H1 (cell line): ENCODE results near the gene SLC43A2. TPM values are rescaled to one million over a fixed set of nuclear protein-coding genes. Genes with fewer than 3 reads are reported as not detected.
A peak's percentile ranks its signal among the peaks of the same experiment; 100 is the strongest.

Source experiments
- CTCF ChIA-PET: fragments of 300-600 bp; sonication (Branson Sonifier 250); formaldehyde crosslinking; loops from one replicate; lab custom pipeline; 2021; ENCODE audit not compliant: partially characterized antibody; lab: Charles Lee
- POLR2A ChIA-PET: fragments of 300-600 bp; sonication (Branson Sonifier 250); formaldehyde crosslinking; loops from one replicate; lab custom pipeline; 2021; ENCODE audit warnings: inconsistent platforms; ENCODE audit not compliant: partially characterized antibody; lab: Charles Lee
- DNase-seq, 2 experiments: peaks; one replicate each; pipeline versions ENCODE4 v3.0.0 to v3.0.0-alpha.2; 2010 to 2022; ENCODE audit warnings: low spot score in 2 of 2, low read depth in 1 of 2, mixed read lengths in 1 of 2
- FAIRE-seq: peaks from 2 replicates; lab custom pipeline; 2011; peaks lifted over from hg19 to GRCh38; lab: Jason Lieb, UNC
- H2AFZ ChIP-seq: 2 replicates; pipeline ENCODE4 v1.8.1; 2012; ENCODE audit warnings: low read length, inconsistent platforms
- H2AK5ac ChIP-seq: 2 replicates; pipeline ENCODE4 v1.6.1; 2013; ENCODE audit warnings: low read depth, low read length
- H2BK120ac ChIP-seq: replicated peaks from 2 replicates; pipeline ENCODE3; 2013; ENCODE audit warnings: low read depth, low read length, inconsistent platforms
- H2BK12ac ChIP-seq: 2 replicates; pipeline ENCODE4 v1.6.1; 2013; ENCODE audit warnings: low read depth, low read length
- H2BK15ac ChIP-seq: 2 replicates; pipeline ENCODE4 v1.6.1; 2013; ENCODE audit warnings: low read length
- H2BK20ac ChIP-seq: 2 replicates; pipeline ENCODE4 v1.6.1; 2013; ENCODE audit warnings: low read length
- H2BK5ac ChIP-seq: 2 replicates; pipeline ENCODE4 v1.6.1; 2013; ENCODE audit warnings: low read depth, low read length
- H3K14ac ChIP-seq: 2 replicates; pipeline ENCODE4 v1.6.1; 2013; ENCODE audit warnings: inconsistent platforms; ENCODE audit not compliant: insufficient read length
- H3K18ac ChIP-seq: 2 replicates; pipeline ENCODE4 v1.6.1; 2013; ENCODE audit warnings: low read length; ENCODE audit errors: extremely low read depth
- H3K23ac ChIP-seq: 2 replicates; pipeline ENCODE4 v1.6.1; 2013; ENCODE audit warnings: inconsistent platforms; ENCODE audit not compliant: insufficient read length
- H3K23me2 ChIP-seq: 2 replicates; pipeline ENCODE4 v1.6.1; 2013; ENCODE audit warnings: low read depth, low read length
- H3K27ac ChIP-seq: 2 replicates; pipeline ENCODE4 v1.6.1; 2011; ENCODE audit warnings: low read depth, low read length, inconsistent platforms
- H3K27me3 ChIP-seq, 4 experiments: replicated peaks in 1 of 4; 1 replicate in 1 of 4; 2 replicates in 3 of 4; pipeline versions ENCODE4 v1.6.1 to v1.8.1; 2011 to 2013; ENCODE audit warnings: low read length in 3 of 4, mild to moderate bottlenecking in 3 of 4, inconsistent platforms in 2 of 4, mixed read lengths in 2 of 4, moderate library complexity in 1 of 4; ENCODE audit not compliant: control insufficient read depth in 3 of 4, insufficient read depth in 3 of 4; ENCODE audit errors: extremely low read depth in 1 of 4
- H3K36me3 ChIP-seq, 4 experiments: 2 replicates each; pipeline versions ENCODE4 v1.6.1 to v1.8.1; 2011 to 2013; ENCODE audit warnings: mild to moderate bottlenecking in 4 of 4, low read length in 3 of 4, moderate library complexity in 2 of 4, control low read depth in 1 of 4, inconsistent platforms in 1 of 4; ENCODE audit not compliant: insufficient read depth in 4 of 4, control insufficient read depth in 2 of 4
- H3K4ac ChIP-seq: replicated peaks from 2 replicates; pipeline ENCODE3; 2013; ENCODE audit warnings: low read length, low read depth, mixed read lengths, inconsistent platforms; ENCODE audit not compliant: insufficient read length
- H3K4me1 ChIP-seq, 4 experiments: replicated peaks in 1 of 4; 1 replicate in 1 of 4; 2 replicates in 3 of 4; pipeline versions ENCODE4 v1.6.1 to v1.8.1; 2011 to 2013; ENCODE audit warnings: low read length in 3 of 4, inconsistent platforms in 2 of 4, mixed read lengths in 1 of 4; ENCODE audit not compliant: insufficient read depth in 4 of 4, control insufficient read depth in 3 of 4
- H3K4me2 ChIP-seq, 2 experiments: 2 replicates each; pipeline versions ENCODE4 v1.6.1 to v1.8.1; 2011 to 2013; ENCODE audit warnings: low read depth in 2 of 2, low read length in 2 of 2, control low read depth in 1 of 2, inconsistent platforms in 1 of 2, mild to moderate bottlenecking in 1 of 2; ENCODE audit not compliant: insufficient read depth in 1 of 2
- H3K4me3 ChIP-seq, 4 experiments: fragments of 200-600, 300-600 bp in 1 of 4; sonication (generic), shearing (Covaris generic), sonication (Bioruptor Twin) in 1 of 4; 2 replicates each; pipeline versions ENCODE4 v1.5.1 to v1.8.1; 2011 to 2016; ENCODE audit warnings: low read length in 4 of 4, low read depth in 3 of 4, control low read depth in 2 of 4, inconsistent platforms in 2 of 4, mild to moderate bottlenecking in 2 of 4, mixed read lengths in 1 of 4, moderate library complexity in 1 of 4; ENCODE audit not compliant: insufficient read depth in 2 of 4; ENCODE audit errors: extremely low read depth in 1 of 4
- H3K56ac ChIP-seq: replicated peaks from 2 replicates; pipeline ENCODE3; 2013; ENCODE audit warnings: low read depth, mild to moderate bottlenecking, mixed read lengths, low read length, inconsistent platforms; ENCODE audit not compliant: insufficient read length
- H3K79me1 ChIP-seq: 2 replicates; pipeline ENCODE4 v1.6.1; 2013; ENCODE audit warnings: low read depth, low read length, control low read depth
- H3K79me2 ChIP-seq, 2 experiments: 2 replicates each; pipeline versions ENCODE4 v1.6.1 to v1.8.1; 2012 to 2013; ENCODE audit warnings: low read length in 2 of 2, mild to moderate bottlenecking in 2 of 2, inconsistent platforms in 1 of 2; ENCODE audit not compliant: insufficient read depth in 2 of 2, control insufficient read depth in 1 of 2
- H3K9ac ChIP-seq, 4 experiments: replicated peaks in 1 of 4; 1 replicate in 1 of 4; 2 replicates in 3 of 4; pipeline versions ENCODE4 v1.6.1 to v1.8.1; 2011 to 2013; ENCODE audit warnings: low read depth in 3 of 4, low read length in 3 of 4, control low read depth in 2 of 4, mild to moderate bottlenecking in 2 of 4, moderate library complexity in 2 of 4, inconsistent platforms in 1 of 4; ENCODE audit errors: extremely low read depth in 1 of 4
- H3K9me3 ChIP-seq, 2 experiments: 2 replicates each; pipeline versions ENCODE4 v1.6.1 to v1.8.1; 2012 to 2013; ENCODE audit warnings: mild to moderate bottlenecking in 2 of 2, moderate library complexity in 2 of 2, control low read depth in 1 of 2, inconsistent platforms in 1 of 2, low read depth in 1 of 2, low read length in 1 of 2, mixed read lengths in 1 of 2; ENCODE audit not compliant: insufficient read depth in 2 of 2
- H4K20me1 ChIP-seq, 2 experiments: replicated peaks in 1 of 2; 2 replicates each; pipeline versions ENCODE3 to v1.8.1; 2011 to 2013; ENCODE audit warnings: inconsistent platforms in 2 of 2, low read length in 2 of 2, mild to moderate bottlenecking in 1 of 2; ENCODE audit not compliant: insufficient read depth in 2 of 2, control insufficient read depth in 1 of 2
- H4K5ac ChIP-seq: 2 replicates; pipeline ENCODE4 v1.6.1; 2013; ENCODE audit warnings: low read length, low read depth, mixed read lengths, inconsistent platforms; ENCODE audit not compliant: insufficient read length
- H4K8ac ChIP-seq: 2 replicates; pipeline ENCODE4 v1.8.0; 2013; ENCODE audit warnings: mild to moderate bottlenecking, moderate library complexity, low read length, inconsistent platforms; ENCODE audit not compliant: insufficient read depth; ENCODE audit errors: extremely low read depth
- H4K91ac ChIP-seq: replicated peaks from 2 replicates; pipeline ENCODE3; 2013; ENCODE audit warnings: low read length, mixed read lengths, inconsistent platforms; ENCODE audit not compliant: insufficient read length
- CBX5 ChIP-seq: fragments of 300-800, 300-1000 bp; sonication (generic); IDR thresholded peaks from 2 replicates; pipeline ENCODE4 v1.7.1; 2016; ENCODE audit warnings: antibody characterized with exemption, low read length, low read depth
- CTBP2 ChIP-seq: IDR thresholded peaks from 2 replicates; pipeline ENCODE4 v1.7.0; 2011; ENCODE audit warnings: borderline replicate concordance, mild to moderate bottlenecking, moderate library complexity, mixed read lengths, low read length; ENCODE audit not compliant: insufficient read depth, insufficient read length
- EZH2 ChIP-seq: fragments of 200-600 bp; sonication (generic); IDR thresholded peaks from 2 replicates; pipeline ENCODE4 v1.7.1; 2012; ENCODE audit warnings: low read depth, mild to moderate bottlenecking, moderate library complexity, low read length, inconsistent platforms; ENCODE audit not compliant: severe bottlenecking
- GTF2F1 ChIP-seq: IDR thresholded peaks from 2 replicates; pipeline ENCODE4 v1.6.1; 2012; ENCODE audit warnings: low read depth, low read length, improper control_type of control experiment, borderline replicate concordance
- KDM4A ChIP-seq: IDR thresholded peaks from one replicate; pipeline ENCODE4 v1.7.1; 2012; ENCODE audit warnings: low read depth, mild to moderate bottlenecking, moderate library complexity, low read length, inconsistent platforms; ENCODE audit not compliant: severe bottlenecking
- POU5F1 ChIP-seq: IDR thresholded peaks from 2 replicates; pipeline ENCODE4 v1.6.1; 2011; ENCODE audit warnings: low read depth, mild to moderate bottlenecking, low read length, moderate library complexity
- RAD21 ChIP-seq, 2 experiments: IDR thresholded peaks in 1 of 2; conservative IDR thresholded peaks in 1 of 2; 2 replicates each; pipeline ENCODE4 v1.6.1; 2011; ENCODE audit warnings: low read depth in 2 of 2, low read length in 2 of 2, improper control_type of control experiment in 1 of 2, inconsistent platforms in 1 of 2, mild to moderate bottlenecking in 1 of 2, moderate library complexity in 1 of 2
- RXRA ChIP-seq: IDR thresholded peaks from 2 replicates; pipeline ENCODE4 v1.6.1; 2011; ENCODE audit warnings: low read depth, mild to moderate bottlenecking, low read length, moderate library complexity; ENCODE audit not compliant: insufficient read depth
- SAP30 ChIP-seq: fragments of 300-600 bp; sonication (generic); IDR thresholded peaks from 2 replicates; pipeline ENCODE4 v1.7.1; 2012; ENCODE audit warnings: low read length, moderate library complexity, mild to moderate bottlenecking, inconsistent platforms; ENCODE audit not compliant: insufficient read depth, insufficient replicate concordance
- TAF1 ChIP-seq: IDR thresholded peaks from 2 replicates; pipeline ENCODE4 v1.6.1; 2011; ENCODE audit warnings: mild to moderate bottlenecking, low read depth, low read length
- TBP ChIP-seq: IDR thresholded peaks from 2 replicates; pipeline ENCODE4 v1.6.1; 2011; ENCODE audit warnings: low read depth, low read length, improper control_type of control experiment
- WGBS, 2 experiments: shearing (Covaris generic) in 1 of 2; methylation state at CpG; one replicate each; pipeline versions ENCODE4 v1.1.6 to v1.1.7; 2013 to 2015; ENCODE audit warnings: low lambda C conversion rate in 2 of 2, mixed read lengths in 2 of 2, inconsistent platforms in 1 of 2, low coverage in 1 of 2, missing lambda C conversion rate in 1 of 2; ENCODE audit not compliant: insufficient replicate concordance in 2 of 2, insufficient coverage in 1 of 2, insufficient read length in 1 of 2; ENCODE audit errors: extremely low coverage in 1 of 2, missing lambda C conversion rate in 1 of 2; 5-methylcytosine and 5-hydroxymethylcytosine counted together
- polyA plus RNA-seq, 7 experiments: library from polyadenylated mRNA; depleted of rRNA in 3 of 7; stranded (reverse) in 5 of 7; unstranded in 2 of 7; fragments of >200 nt in 5 of 7; fragments of 200-250 nt in 2 of 7; gene quantifications; 1 replicate in 5 of 7; 2 replicates in 1 of 7; 4 replicates in 1 of 7; pipeline versions ENCODE4 v1.2.1 to v1.2.3, GENCODE V29; 2011 to 2013; ENCODE audit warnings: missing spikeins in 2 of 7, mixed read lengths in 2 of 7
- total RNA-seq: library from RNA; stranded (reverse); fragmentation: NEBNext Ultra II Directional; extraction: Animal tissue kit (Norgen Biotek cat#: 25700); gene quantifications from 2 replicates; pipeline ENCODE4 v1.2.1, GENCODE V29; 2021

Gene SLC43A2
- total and polyA plus RNA-seq, 2 of the 8 experiments (the other 6 are each of a cell fraction or from before 2014, with no cell fraction given): 6.6 to 10.5 TPM

- no peak for FAIRE-seq
- peak overlapping the region; percentile 50 for H4K5ac ChIP-seq
- H2AFZ ChIP-seq: no peak overlapping the region
- DNase-seq: peak in 1 of 2 experiments; percentile 95
- H3K4me3 ChIP-seq: peak overlapping the region; percentile 67 to 79 (median 68)
- peak overlapping the region; percentile 93 to 99 for H3K4me2 ChIP-seq
- H3K27ac ChIP-seq: peak overlapping the region; percentile 53; the same call in 1 of the 2 replicates
- no peak overlapping the region for H2BK15ac ChIP-seq
- H2AK5ac ChIP-seq: no peak overlapping the region
- H3K4ac ChIP-seq: no peak overlapping the region
- H2BK20ac ChIP-seq: no peak overlapping the region
- H4K8ac ChIP-seq: peak overlapping the region; percentile 94; the same call in 1 of the 2 replicates
- peak overlapping the region; percentile 73 to 83 (median 82); a peak in 6 of 7 replicates for H3K9ac ChIP-seq
- H2BK12ac ChIP-seq: no peak overlapping the region
- peak overlapping the region; percentile 46 for H3K56ac ChIP-seq
- H2BK120ac ChIP-seq: no peak overlapping the region
- 1% methylated on average over 31 of the region's 77 CpGs; no CpG with 5 or more reads in 1 of the 2 experiments for WGBS, 2 experiments
- H2BK5ac ChIP-seq: no peak overlapping the region; the same call in none of the 2 replicates
- peaks cover 0 to 7% (median 5%) of the 10 kb centered on the region in 4 experiments; a peak in 6 of 7 replicates for H3K4me1 ChIP-seq
- no peak overlapping the region; the same call in 1 of the 2 replicates for H3K18ac ChIP-seq
- H3K23ac ChIP-seq: no peak overlapping the region
- peaks cover 0 to 13% (median 5%) of the 10 kb centered on the region in 4 experiments; a peak in 5 of 7 replicates for H3K27me3 ChIP-seq
- no peaks in the 10 kb centered on the region for H3K79me2 ChIP-seq
- ChIA-PET POLR2A (interaction anchor here (0.9 to 6.2 kb wide), 15 partner anchors 11 to 231 kb away, joined by 3 to 29 read pairs (median 4); partner anchors contain the start of gene INPP5K), CTCF (interaction anchor here (0.6 to 14.5 kb wide), 20 partner anchors 9 to 113 kb away, joined by 3 to 146 read pairs (median 5); no protein-coding TSS in a partner anchor)
- H3K23me2 ChIP-seq: peaks cover 14% of the 10 kb centered on the region
- no peak overlapping the region for H3K14ac ChIP-seq
- no peak overlapping the region for H4K91ac ChIP-seq
- no peaks in the 10 kb centered on the region for H3K36me3 ChIP-seq
- H4K20me1 ChIP-seq: peaks cover 0 to 4% of the 10 kb centered on the region in 2 experiments
- H3K9me3 ChIP-seq: no peaks in the 10 kb centered on the region
- H3K79me1 ChIP-seq: no peaks in the 10 kb centered on the region
- TF ChIP-seq SAP30 (no peak), CBX5 (no peak), CTBP2 (no peak), RXRA (no peak), TAF1 (peak; percentile 76), KDM4A (no peak), RAD21 (IDR thresholded peaks at IDR 0.05 in 1 of 2, conservative IDR thresholded peaks at IDR 0.05 in 1 of 2; ENCODE audit: low read depth in 2 of 2, low read length in 2 of 2) (peak in 1 of 2 experiments; percentile 37; a peak in 2 of 4 replicates), POU5F1 (no peak), GTF2F1 (no peak), EZH2 (no peak), TBP (peak; percentile 68; the same call in 1 of the 2 replicates)
These were observed 346 bp upstream of the SLC43A2 start for GRCh38 chr17:1628856-1629503.
